Spleen (tissue), 11 donors: ENCODE results near the gene DPYD. TPM values are rescaled to one million over a fixed set of nuclear protein-coding genes. Genes with fewer than 3 reads are reported as not detected.

Experiments used
- DNase-seq: peaks from one replicate; pipeline ENCODE4 v3.0.0-alpha.2; 2020
- H3K27ac ChIP-seq, 8 donors: fragments of 200-600 bp; sonication (generic) in 7 of 8; 1 replicate in 4 of 8; 2 replicates in 4 of 8; pipeline versions ENCODE4 v1.5.0 to v1.8.0; 2016 to 2021; ENCODE audit warnings: inconsistent platforms in 4 of 8, mild to moderate bottlenecking in 4 of 8, moderate library complexity in 1 of 8
- H3K27me3 ChIP-seq, 7 donors: fragments of 200-600 bp; sonication (generic) in 6 of 7; replicated peaks in 1 of 7; 1 replicate in 4 of 7; 2 replicates in 3 of 7; pipeline versions ENCODE4 v1.5.0 to v1.8.0; 2016 to 2021; ENCODE audit warnings: inconsistent platforms in 3 of 7, mild to moderate bottlenecking in 1 of 7
- H3K36me3 ChIP-seq, 6 donors: fragments of 200-600 bp; sonication (generic) in 5 of 6; 1 replicate in 4 of 6; 2 replicates in 2 of 6; pipeline versions ENCODE4 v1.5.0 to v1.8.0; 2016 to 2021; ENCODE audit warnings: inconsistent platforms in 2 of 6
- H3K4me1 ChIP-seq, 6 donors: fragments of 200-600 bp; sonication (generic) in 5 of 6; 1 replicate in 3 of 6; 2 replicates in 3 of 6; pipeline versions ENCODE4 v1.5.0 to v1.8.0; 2016 to 2021; ENCODE audit warnings: inconsistent platforms in 3 of 6
- H3K4me3 ChIP-seq, 8 donors: fragments of 200-600 bp; sonication (generic) in 7 of 8; 1 replicate in 4 of 8; 2 replicates in 4 of 8; pipeline versions ENCODE4 v1.5.0 to v1.8.0; 2016 to 2021; ENCODE audit warnings: inconsistent platforms in 4 of 8, mild to moderate bottlenecking in 4 of 8, moderate library complexity in 2 of 8
- H3K9me3 ChIP-seq, 8 donors: fragments of 200-600 bp; sonication (generic) in 7 of 8; 1 replicate in 4 of 8; 2 replicates in 4 of 8; pipeline versions ENCODE4 v1.5.0 to v1.8.0; 2016 to 2021; ENCODE audit warnings: inconsistent platforms in 4 of 8
- POLR2A ChIP-seq, 3 donors: fragments of 450-650 bp; IDR thresholded peaks; one replicate each; pipeline ENCODE4 v1.5.1; 2017; ENCODE audit warnings: antibody characterized with exemption in 3 of 3, mild to moderate bottlenecking in 1 of 3
- POLR2AphosphoS5 ChIP-seq, 3 donors: sonication (generic); formaldehyde crosslinking; IDR thresholded peaks; one replicate each; pipeline ENCODE4 v1.5.1; 2017; ENCODE audit warnings: antibody characterized with exemption in 3 of 3
- WGBS, 5 donors: extraction: QIAGEN DNeasy Blood & Tissue Kit in 3 of 5; methylation state at CpG; one replicate each; pipeline versions ENCODE4 v1.1.5 to v1.1.7; 2013 to 2018; 5-methylcytosine and 5-hydroxymethylcytosine counted together
- intact Hi-C: fragments of 100-400 bp; cut with DNase I; formaldehyde crosslinking; loops from one replicate; pipeline ENCODE4 v1.15.0; 2023; ENCODE audit warnings: low total_unique reads
- polyA plus RNA-seq, 3 donors: library from polyadenylated mRNA; stranded (reverse); fragments of 200-250 nt; gene quantifications; one replicate each; pipeline ENCODE4 v1.2.1, GENCODE V29; 2013
- total RNA-seq, 7 donors: library from RNA; depleted of rRNA in 3 of 7; stranded (reverse); fragments of >200 nt in 3 of 7; fragmentation: NEBNext Ultra II Directional in 4 of 7; extraction: Animal tissue kit (Norgen Biotek cat#: 25700) in 4 of 7; gene quantifications; one replicate each; pipeline versions ENCODE4 v1.1.0 to v1.2.1, GENCODE V29; 2016 to 2021
- TF ChIP-seq, protein P1 (sequence below), 11 experiments: fragments of 200-600 bp in 7 of 11; fragments of 450-650 bp in 4 of 11; sonication (generic) in 4 of 11; IDR thresholded peaks in 8 of 11; conservative IDR thresholded peaks in 3 of 11; 1 replicate in 7 of 11; 2 replicates in 4 of 11; pipeline versions ENCODE4 v1.4.0 to v1.8.0; 2016 to 2021; ENCODE audit warnings: antibody characterized with exemption in 11 of 11, inconsistent platforms in 4 of 11, mild to moderate bottlenecking in 1 of 11
- donor health status: healthy with polysubstance abuse.
- donor health status: DM: no; HTN: no; CAD: no; lungs with moderate emphysema.
- donor health status: DM: no; HTN: no; CAD: no.
- donor health status: Bipolar disorder and iron deficiency.
- donor health status: healthy.
- donor health status: DM: no; HTN: no; CAD: no.
- donor health status: DM: yes; HTN: yes; CAD: no.

Gene DPYD
- total and polyA plus RNA-seq, 10 donors, result 7.3 to 114 (median 92.3) TPM

DNA sequence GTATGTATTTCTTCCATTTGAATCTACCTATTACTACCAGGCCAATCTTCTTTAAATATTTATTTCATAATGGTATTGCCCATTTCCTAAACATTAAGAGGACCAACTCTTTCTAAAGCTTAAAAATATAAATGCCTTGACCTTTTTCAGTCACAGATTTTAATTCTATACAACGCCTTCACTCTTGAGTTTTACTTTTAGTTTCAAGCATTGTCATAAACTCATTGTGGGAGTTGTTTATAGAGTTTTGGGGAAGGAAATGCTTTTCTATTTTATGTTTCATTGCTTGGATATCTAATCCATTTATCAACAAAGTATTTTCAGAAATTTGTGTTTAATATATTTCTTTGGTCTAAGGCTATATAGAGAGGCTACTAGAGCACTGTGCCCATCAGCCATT is 155.8 kb downstream of the DPYD start:
- Histone ChIP-seq H3K4me3 (no peak overlapping the region), H3K36me3 (peaks cover 0 to 5% (median 0%) of the 10 kb centered on the region in 6 donors), H3K27ac (peak overlapping the region in 1 of 8 donors; percentile 17), H3K9me3 (peaks cover 0 to 11% (median 7%) of the 10 kb centered on the region in 8 donors), H3K4me1 (peaks cover 0 to 10% (median 1%) of the 10 kb centered on the region in 6 donors), H3K27me3 (no peaks in the 10 kb centered on the region)
- TF ChIP-seq, protein P1, sequence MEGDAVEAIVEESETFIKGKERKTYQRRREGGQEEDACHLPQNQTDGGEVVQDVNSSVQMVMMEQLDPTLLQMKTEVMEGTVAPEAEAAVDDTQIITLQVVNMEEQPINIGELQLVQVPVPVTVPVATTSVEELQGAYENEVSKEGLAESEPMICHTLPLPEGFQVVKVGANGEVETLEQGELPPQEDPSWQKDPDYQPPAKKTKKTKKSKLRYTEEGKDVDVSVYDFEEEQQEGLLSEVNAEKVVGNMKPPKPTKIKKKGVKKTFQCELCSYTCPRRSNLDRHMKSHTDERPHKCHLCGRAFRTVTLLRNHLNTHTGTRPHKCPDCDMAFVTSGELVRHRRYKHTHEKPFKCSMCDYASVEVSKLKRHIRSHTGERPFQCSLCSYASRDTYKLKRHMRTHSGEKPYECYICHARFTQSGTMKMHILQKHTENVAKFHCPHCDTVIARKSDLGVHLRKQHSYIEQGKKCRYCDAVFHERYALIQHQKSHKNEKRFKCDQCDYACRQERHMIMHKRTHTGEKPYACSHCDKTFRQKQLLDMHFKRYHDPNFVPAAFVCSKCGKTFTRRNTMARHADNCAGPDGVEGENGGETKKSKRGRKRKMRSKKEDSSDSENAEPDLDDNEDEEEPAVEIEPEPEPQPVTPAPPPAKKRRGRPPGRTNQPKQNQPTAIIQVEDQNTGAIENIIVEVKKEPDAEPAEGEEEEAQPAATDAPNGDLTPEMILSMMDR (IDR thresholded peaks at IDR 0.05 in 8 of 11, conservative IDR thresholded peaks at IDR 0.05 in 3 of 11), result no peak
- TF ChIP-seq POLR2A (IDR thresholded peaks at IDR 0.05) (no peak), POLR2AphosphoS5 (IDR thresholded peaks at IDR 0.05) (no peak)
- no peak for DNase-seq
- WGBS, 5 donors, result 60 to 79% (median 70%) methylated on average over 1 of the region's 1 CpG
- intact Hi-C loops, result no loop called here

DNA sequence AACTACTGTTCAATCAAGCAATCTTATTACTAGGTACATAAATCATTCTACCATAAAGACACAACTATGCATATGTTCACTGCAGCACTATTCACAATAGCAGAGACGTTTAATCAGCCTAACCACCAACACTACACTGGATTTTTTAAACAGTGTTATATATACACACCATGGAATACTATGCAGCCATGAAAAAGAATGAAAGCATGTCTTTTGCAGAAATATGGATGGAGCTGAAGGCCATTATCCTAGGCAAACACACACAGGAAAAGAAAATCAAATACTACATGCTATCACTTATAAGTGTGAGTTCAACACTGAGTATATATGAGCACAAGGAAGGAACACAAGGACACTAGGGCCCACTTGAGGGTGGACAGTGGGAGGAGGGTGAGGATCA is 159.2 kb downstream of the DPYD start:
- Histone ChIP-seq H3K9me3 (peaks cover 0 to 11% (median 7%) of the 10 kb centered on the region in 8 donors), H3K27me3 (no peaks in the 10 kb centered on the region), H3K4me1 (peaks cover 0 to 22% (median 6%) of the 10 kb centered on the region in 6 donors), H3K27ac (no peak overlapping the region), H3K36me3 (peaks cover 0 to 14% (median 0%) of the 10 kb centered on the region in 6 donors), H3K4me3 (no peak overlapping the region)
- no peak for DNase-seq
- intact Hi-C loops, result no loop called here
- TF ChIP-seq POLR2A (IDR thresholded peaks at IDR 0.05), result no peak
- no peak for TF ChIP-seq POLR2AphosphoS5 (IDR thresholded peaks at IDR 0.05)
- TF ChIP-seq, protein P1 (IDR thresholded peaks at IDR 0.05 in 8 of 11, conservative IDR thresholded peaks at IDR 0.05 in 3 of 11), result no peak
- 85 to 92% (median 88%) methylated on average over 1 of the region's 1 CpG for whole genome bisulfite sequencing, 5 donors

DNA sequence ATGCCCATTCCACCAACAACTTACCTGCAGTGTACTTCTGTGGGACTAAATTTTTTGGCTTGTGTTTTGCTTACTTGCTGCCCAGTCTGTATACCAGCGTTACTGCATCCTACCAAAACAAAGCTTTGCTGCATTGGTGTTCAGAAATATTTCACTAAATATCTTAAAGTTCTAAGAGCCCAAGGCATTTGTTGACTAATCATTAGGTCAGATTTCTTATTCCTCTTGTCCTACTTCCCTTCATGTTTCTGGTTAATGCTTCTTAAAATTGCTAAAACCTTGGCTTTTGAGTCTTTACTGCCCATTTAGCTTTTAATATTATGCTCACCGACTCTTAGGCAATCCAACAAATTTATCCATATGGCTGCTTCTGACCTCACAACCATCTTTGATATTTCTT is 161.8 kb downstream of the DPYD start:
- 59 to 79% (median 75%) methylated on average over 2 of the region's 2 CpGs for WGBS, 5 donors
- Histone ChIP-seq H3K9me3 (peaks cover 0 to 11% (median 7%) of the 10 kb centered on the region in 8 donors), H3K4me3 (no peak overlapping the region), H3K36me3 (peaks cover 0 to 14% (median 0%) of the 10 kb centered on the region in 6 donors), H3K27ac (peak overlapping the region in 3 of 8 donors; percentile 0 to 4 (median 3)), H3K27me3 (no peaks in the 10 kb centered on the region), H3K4me1 (peaks cover 0 to 19% (median 6%) of the 10 kb centered on the region in 6 donors)
- intact Hi-C loops, result no loop called here
- DNase-seq, result no peak
- TF ChIP-seq, protein P1 (IDR thresholded peaks at IDR 0.05 in 8 of 11, conservative IDR thresholded peaks at IDR 0.05 in 3 of 11), result no peak
- no peak for TF ChIP-seq POLR2A (IDR thresholded peaks at IDR 0.05)
- TF ChIP-seq POLR2AphosphoS5 (IDR thresholded peaks at IDR 0.05), result no peak

DNA sequence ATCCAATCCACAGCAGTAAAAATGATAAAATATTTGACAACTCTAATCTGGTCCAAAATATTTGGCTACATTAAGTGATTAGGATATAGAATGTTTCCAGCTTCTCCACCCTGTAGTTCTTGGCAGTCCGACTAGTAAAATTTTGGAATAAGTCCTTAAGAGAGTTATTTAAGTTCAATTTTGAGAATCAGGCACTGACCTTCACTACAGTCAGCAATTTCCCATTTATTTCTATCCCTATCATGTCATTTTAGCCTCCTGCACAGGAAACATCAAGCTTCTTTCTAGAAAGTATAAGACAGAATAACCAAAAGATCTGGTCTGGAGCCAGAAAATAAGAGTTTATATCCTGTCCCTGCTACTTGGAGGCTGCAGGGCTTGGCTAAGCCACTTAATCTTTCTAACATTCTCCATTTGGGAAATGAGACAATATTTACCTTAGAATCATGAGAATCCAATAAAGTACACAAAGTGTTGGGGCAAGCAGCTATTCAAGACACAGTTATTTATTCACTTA is 162.2 kb downstream of the DPYD start:
- Histone ChIP-seq H3K36me3 (peaks cover 0 to 14% (median 0%) of the 10 kb centered on the region in 6 donors), H3K4me3 (no peak overlapping the region), H3K4me1 (peaks cover 0 to 17% (median 6%) of the 10 kb centered on the region in 6 donors), H3K27ac (peak overlapping the region in 3 of 8 donors; percentile 0 to 4 (median 3)), H3K9me3 (peaks cover 0 to 11% (median 7%) of the 10 kb centered on the region in 8 donors), H3K27me3 (no peaks in the 10 kb centered on the region)
- WGBS, 5 donors, result 65 to 81% (median 69%) methylated on average over 1 of the region's 1 CpG
- no peak for DNase-seq
- TF ChIP-seq POLR2A (IDR thresholded peaks at IDR 0.05) (no peak), POLR2AphosphoS5 (IDR thresholded peaks at IDR 0.05) (no peak)
- TF ChIP-seq, protein P1 (IDR thresholded peaks at IDR 0.05 in 8 of 11, conservative IDR thresholded peaks at IDR 0.05 in 3 of 11), result no peak
- intact Hi-C loops, result no loop called here
